ENCODE measurements around the gene UBD.

UBD gene

DNA sequence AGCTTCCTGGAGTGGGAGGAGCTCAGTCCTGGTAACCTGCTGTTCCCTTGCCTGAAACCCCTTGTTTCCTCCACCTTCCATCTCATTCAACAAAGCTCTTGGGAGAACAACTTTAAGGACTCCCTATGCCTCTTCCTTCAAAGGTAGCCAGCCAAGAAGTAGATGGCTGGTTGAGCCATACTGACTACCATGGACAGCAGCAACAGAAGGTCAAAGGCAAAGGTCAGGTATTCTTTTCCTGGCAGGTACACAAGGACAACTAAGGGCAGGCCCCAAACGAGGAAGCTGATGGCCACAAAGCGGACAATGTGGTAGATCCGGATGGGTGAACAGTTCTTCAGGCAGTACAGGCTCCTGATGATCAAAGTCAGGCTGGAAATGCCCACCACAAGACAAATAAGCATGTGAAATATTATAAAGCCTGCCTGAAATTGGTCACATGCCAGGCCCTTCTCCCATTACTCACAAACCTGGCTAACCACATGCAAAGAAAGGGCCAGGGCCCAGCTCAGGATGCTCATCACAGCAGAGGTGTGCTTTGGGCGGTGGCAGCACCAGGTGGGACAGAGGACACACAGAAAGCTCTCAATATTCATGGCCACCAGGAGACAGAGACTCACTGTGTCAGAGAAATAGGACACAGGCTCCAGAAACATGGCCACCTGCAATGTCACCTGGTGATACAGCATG lies 21.7 kb downstream of the UBD start:
- DNase-seq (ENCODE audit: low spot score) = no peak
- TF ChIP-seq, protein P1, sequence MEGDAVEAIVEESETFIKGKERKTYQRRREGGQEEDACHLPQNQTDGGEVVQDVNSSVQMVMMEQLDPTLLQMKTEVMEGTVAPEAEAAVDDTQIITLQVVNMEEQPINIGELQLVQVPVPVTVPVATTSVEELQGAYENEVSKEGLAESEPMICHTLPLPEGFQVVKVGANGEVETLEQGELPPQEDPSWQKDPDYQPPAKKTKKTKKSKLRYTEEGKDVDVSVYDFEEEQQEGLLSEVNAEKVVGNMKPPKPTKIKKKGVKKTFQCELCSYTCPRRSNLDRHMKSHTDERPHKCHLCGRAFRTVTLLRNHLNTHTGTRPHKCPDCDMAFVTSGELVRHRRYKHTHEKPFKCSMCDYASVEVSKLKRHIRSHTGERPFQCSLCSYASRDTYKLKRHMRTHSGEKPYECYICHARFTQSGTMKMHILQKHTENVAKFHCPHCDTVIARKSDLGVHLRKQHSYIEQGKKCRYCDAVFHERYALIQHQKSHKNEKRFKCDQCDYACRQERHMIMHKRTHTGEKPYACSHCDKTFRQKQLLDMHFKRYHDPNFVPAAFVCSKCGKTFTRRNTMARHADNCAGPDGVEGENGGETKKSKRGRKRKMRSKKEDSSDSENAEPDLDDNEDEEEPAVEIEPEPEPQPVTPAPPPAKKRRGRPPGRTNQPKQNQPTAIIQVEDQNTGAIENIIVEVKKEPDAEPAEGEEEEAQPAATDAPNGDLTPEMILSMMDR (IDR thresholded peaks at IDR 0.05; ENCODE audit: extremely low read depth, missing control alignments) = no peak

DNA sequence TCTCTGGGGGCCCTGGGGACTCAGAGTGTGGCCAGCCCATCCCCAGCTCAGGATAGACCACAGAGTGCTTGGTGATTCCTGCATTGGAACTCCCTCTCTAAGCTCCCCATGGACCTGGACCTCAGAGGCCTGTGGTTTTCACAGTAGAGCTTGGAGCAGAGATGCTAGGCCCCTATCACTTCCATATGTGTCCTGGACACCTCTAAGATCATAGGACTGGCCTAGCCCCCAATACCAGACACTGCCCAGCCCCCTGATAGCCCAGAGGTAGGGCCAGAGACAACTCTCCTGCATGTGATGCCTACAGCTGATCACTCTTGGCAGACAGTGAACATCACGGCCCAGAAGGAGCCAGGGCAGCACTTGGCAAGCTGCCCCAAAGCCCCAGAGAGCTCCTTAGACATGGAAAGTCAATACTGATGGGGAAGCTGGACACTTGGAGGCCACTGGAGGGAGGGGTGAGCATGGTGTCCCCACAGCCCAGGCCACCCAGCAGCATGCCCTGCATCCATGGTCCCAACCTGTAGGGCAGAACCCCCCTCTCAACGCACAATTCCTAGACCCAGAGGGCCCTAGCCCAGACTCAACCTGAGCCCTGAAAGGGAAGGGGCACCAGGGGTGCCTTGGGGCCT lies 27.1 kb downstream of the UBD start:
- DNase-seq (ENCODE audit: low spot score) = no peak
- TF ChIP-seq, protein P1 (IDR thresholded peaks at IDR 0.05; ENCODE audit: extremely low read depth, missing control alignments) = no peak

DNA sequence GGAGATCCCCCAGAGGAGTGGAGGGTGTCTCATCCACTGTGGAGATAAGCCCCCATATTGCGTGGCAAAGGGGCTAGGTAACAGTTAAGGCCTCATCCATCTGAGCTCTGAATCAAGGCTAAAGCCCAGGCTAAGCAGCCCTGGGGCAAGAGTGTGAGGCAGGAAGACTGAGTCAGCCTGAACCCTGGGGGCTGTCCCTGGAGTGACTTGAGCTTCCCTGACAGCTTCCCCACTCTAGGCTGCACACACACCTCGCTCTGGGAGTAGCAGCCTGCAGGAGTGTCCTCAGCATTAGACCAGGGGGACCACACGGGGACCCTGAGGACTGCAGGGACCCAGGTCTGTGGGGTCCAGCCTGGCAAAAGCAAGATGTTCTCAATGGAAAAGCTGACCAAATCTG lies 27.9 kb downstream of the UBD start:
- TF ChIP-seq, protein P1 (IDR thresholded peaks at IDR 0.05; ENCODE audit: extremely low read depth, missing control alignments) = no peak
- peak; percentile 31 for DNase-seq (ENCODE audit: low spot score)

DNA sequence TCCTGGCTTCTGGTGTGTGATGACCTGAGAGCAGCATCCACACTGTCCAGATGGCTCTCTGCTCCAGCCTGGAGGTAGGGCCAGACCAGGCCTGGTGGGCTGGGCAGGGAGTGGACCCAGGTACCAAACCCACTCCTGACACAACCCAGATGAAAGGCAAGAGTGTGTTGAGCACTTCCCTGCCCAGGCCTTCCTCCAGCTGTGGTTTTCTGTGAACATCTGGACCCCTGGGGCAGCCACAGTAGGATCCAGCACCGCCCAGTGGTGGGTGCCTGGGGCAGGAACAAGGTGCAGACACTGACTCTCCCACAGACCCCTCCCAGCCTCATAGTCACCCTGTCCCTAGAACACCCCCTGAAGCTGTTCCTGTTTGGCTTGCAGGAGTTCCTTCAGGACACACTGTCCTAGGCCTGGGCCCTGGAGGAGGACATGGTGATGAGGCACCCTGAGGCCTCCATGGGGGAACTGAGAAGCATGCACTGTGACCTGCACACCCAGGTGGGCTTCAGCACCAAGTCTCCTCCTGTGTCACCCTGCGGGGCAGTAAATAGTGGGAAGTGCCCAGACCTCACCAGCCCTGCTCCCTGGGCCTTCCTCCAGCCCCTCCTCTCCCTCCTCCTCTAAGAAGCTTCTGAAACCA lies 28.7 kb downstream of the UBD start:
- no peak for DNase-seq (ENCODE audit: low spot score)
- TF ChIP-seq, protein P1 (IDR thresholded peaks at IDR 0.05; ENCODE audit: extremely low read depth, missing control alignments) = no peak

DNA sequence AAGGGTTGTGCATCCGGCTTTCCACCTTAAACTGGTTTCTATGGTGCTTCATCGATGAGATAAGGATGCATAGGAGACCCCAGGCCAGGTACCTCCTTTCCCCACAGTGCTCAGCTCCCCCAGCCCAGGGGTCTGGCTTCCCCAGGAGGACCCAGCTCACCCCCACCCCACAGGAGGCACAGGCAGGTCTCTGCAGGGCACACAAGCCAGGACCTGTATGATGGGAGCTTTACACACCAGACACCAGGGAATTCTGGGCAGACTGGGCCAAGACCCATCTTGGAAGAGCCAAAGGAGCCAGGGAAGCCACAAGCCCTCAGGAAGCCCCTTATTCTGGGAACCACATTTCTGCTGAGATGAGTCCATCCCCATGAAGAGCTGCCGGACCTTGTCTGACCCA lies 29.6 kb downstream of the UBD start:
- TF ChIP-seq, protein P1 (IDR thresholded peaks at IDR 0.05; ENCODE audit: extremely low read depth, missing control alignments) = no peak
- DNase-seq (ENCODE audit: low spot score) = no peak

DNA sequence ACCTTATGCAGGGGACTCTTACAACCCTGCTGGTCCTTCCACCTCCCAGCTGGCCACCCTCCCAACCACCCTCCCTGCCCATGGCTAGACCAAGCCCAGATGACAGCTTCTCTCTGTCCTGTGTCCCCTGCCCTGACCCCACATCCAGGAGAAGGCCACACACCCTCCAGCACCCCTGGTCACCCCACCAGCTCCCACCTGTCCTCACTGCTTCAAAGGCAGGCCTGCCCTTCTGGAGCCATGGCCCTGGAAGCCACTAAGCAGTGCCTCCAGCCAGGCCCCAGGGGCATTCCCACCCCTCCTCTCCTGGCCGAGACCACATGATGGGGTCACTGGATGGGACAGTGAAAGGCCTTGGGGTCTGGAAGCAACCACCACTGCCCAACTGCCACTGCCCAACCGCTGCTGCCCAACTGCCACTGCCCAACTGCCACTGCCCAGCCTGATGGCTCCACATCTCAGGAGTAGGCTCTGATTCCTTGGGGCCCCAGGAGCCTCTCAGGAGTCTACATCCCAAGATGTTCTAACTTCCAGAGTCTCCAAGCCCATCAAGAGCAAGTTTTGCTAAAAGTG lies 30.5 kb downstream of the UBD start:
- no peak for DNase-seq (ENCODE audit: low spot score)
- TF ChIP-seq, protein P1 (IDR thresholded peaks at IDR 0.05; ENCODE audit: extremely low read depth, missing control alignments) = no peak
